Adrenal gland (tissue), 5 donors: ENCODE data around the gene CASP1.

Source experiments
- POLR2A ChIP-seq, 2 donors: fragments of 450-650 bp; IDR thresholded peaks; one replicate each; pipeline ENCODE4 v1.6.1; 2017; ENCODE audit warnings: antibody characterized with exemption in 2 of 2, mild to moderate bottlenecking in 2 of 2, moderate library complexity in 1 of 2
- TF ChIP-seq, protein P1 (sequence below), 6 experiments: fragments of 450-650 bp in 4 of 6; fragments of 200-600 bp in 2 of 6; sonication (generic) in 1 of 6; IDR thresholded peaks; 1 replicate in 5 of 6; 2 replicates in 1 of 6; pipeline versions ENCODE4 v1.5.1 to v1.8.0; 2016 to 2021; ENCODE audit warnings: antibody characterized with exemption in 6 of 6, mild to moderate bottlenecking in 2 of 6, moderate library complexity in 1 of 6
- donor health status: DM: no; HTN: no; CAD: no.

DNA sequence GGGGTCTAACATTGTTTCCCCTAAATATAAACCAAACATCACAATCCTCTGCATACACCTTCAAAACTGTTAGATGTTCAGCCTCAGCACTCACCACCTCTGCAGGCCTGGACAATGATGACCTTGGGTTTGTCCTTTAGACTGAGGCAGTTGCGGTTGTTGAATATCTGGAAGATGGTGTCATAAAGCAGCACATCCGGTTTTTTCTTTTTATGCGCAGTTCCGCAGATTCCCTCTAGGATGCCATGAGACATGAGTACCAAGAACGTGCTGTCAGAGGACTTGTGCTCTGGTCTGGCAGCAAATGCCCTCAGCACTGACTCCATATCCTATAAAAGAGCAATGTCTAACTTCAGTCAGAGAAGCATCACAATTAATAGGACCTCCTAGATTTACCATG is 34.8 kb downstream of the CASP1 start:
- TF ChIP-seq, protein P1, sequence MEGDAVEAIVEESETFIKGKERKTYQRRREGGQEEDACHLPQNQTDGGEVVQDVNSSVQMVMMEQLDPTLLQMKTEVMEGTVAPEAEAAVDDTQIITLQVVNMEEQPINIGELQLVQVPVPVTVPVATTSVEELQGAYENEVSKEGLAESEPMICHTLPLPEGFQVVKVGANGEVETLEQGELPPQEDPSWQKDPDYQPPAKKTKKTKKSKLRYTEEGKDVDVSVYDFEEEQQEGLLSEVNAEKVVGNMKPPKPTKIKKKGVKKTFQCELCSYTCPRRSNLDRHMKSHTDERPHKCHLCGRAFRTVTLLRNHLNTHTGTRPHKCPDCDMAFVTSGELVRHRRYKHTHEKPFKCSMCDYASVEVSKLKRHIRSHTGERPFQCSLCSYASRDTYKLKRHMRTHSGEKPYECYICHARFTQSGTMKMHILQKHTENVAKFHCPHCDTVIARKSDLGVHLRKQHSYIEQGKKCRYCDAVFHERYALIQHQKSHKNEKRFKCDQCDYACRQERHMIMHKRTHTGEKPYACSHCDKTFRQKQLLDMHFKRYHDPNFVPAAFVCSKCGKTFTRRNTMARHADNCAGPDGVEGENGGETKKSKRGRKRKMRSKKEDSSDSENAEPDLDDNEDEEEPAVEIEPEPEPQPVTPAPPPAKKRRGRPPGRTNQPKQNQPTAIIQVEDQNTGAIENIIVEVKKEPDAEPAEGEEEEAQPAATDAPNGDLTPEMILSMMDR (IDR thresholded peaks at IDR 0.05), result no peak
- no peak for TF ChIP-seq POLR2A (IDR thresholded peaks at IDR 0.05)
